Measurements from ENCODE around the gene CSTF1.
A peak's percentile ranks its signal among the peaks of the same experiment; 100 is the strongest.

CSTF1 gene

GRCh38 chr20:56443654-56444540 is 51.5 kb downstream of the CSTF1 start:
- FAIRE-seq (no peak), DNase-seq (ENCODE audit: extremely low spot score, insufficient read length, low read depth) (no peak)

- FAIRE-seq (no peak), DNase-seq (ENCODE audit: extremely low spot score, insufficient read length, low read depth) (no peak)
Measured at GRCh38 chr20:56445130-56445529, 52.7 kb downstream of the CSTF1 start.

GRCh38 chr20:56445540-56445939 is 53.1 kb downstream of the CSTF1 start:
- FAIRE-seq (no peak), DNase-seq (ENCODE audit: extremely low spot score, insufficient read length, low read depth) (no peak)

GRCh38 chr20:56447227-56447626 is 54.8 kb downstream of the CSTF1 start:
- no peak for DNase-seq (ENCODE audit: extremely low spot score, insufficient read length, low read depth)
- FAIRE-seq: no peak

GRCh38 chr20:56449459-56449858 is 57.0 kb downstream of the CSTF1 start:
- FAIRE-seq (no peak), DNase-seq (ENCODE audit: extremely low spot score, insufficient read length, low read depth) (no peak)

- FAIRE-seq: no peak
- no peak for DNase-seq (ENCODE audit: extremely low spot score, insufficient read length, low read depth)
Measured at GRCh38 chr20:56451056-56451765, 58.8 kb downstream of the CSTF1 start.

- FAIRE-seq (peak; percentile 64), DNase-seq (ENCODE audit: extremely low spot score, insufficient read length, low read depth) (no peak)
Measured at GRCh38 chr20:56453352-56453751, 60.9 kb downstream of the CSTF1 start.

GRCh38 chr20:56454754-56455153 is 62.3 kb downstream of the CSTF1 start:
- FAIRE-seq: peak; percentile 77
- peak; percentile 46 for DNase-seq (ENCODE audit: extremely low spot score, insufficient read length, low read depth)

Measured in GM18507 (cell line).